ENCODE data around the gene CHST8.

- no peak for TF ChIP-seq CTCF (IDR thresholded peaks at IDR 0.05; ENCODE audit: insufficient read depth, low read depth, low read length)
- no peak for TF ChIP-seq EZH2 (IDR thresholded peaks at IDR 0.05; ENCODE audit: insufficient read depth, low read length)
Measured at GRCh38 chr19:33746159-33746558, 124.4 kb downstream of the CHST8 start.
